ENCODE data around the gene IFI30. TPM values are rescaled to one million over a fixed set of nuclear protein-coding genes. Genes with fewer than 3 reads are reported as not detected.

The IFI30 gene
- 10 to 100 TPM; 43.7 to 68.9 TPM for total RNA-seq
- long read RNA-seq, transcript IFI30-201 (7 exons, 1,134 nt): major isoform, 7 of 7 reads
- long read RNA-seq, partial matches to known transcripts: 0 of 7 reads
- long read RNA-seq, other reads (novel, unspliced or antisense): 0 of 7 reads

GRCh38 chr19:18173572-18174288 lies at the start of gene IFI30:
Gene IFI30, plus strand, starts transcription at chr19:18173813. Its CDS starts 29 bp downstream, at chr19:18173842.
- DNase-seq (peak; percentile 77), ATAC-seq (peak; percentile 77 to 82)
- intact Hi-C loops (cut with DNase I): no loop called here

- DNase-seq: no peak
- intact Hi-C loops (cut with DNase I): no loop called here
- no peak for ATAC-seq
Measured at GRCh38 chr19:18123819-18124218, 49.8 kb upstream of the IFI30 start.

GRCh38 chr19:18126097-18126496 lies 47.5 kb upstream of the IFI30 start:
- intact Hi-C loops (cut with DNase I): no loop called here
- ATAC-seq (no peak), DNase-seq (no peak)

- no peak for DNase-seq
- intact Hi-C loops (cut with DNase I): no loop called here
- ATAC-seq: no peak
Measured at GRCh38 chr19:18128044-18128443, 45.6 kb upstream of the IFI30 start.

GRCh38 chr19:18128805-18129204 lies 44.8 kb upstream of the IFI30 start:
- ATAC-seq (no peak), DNase-seq (no peak)
- intact Hi-C loops (cut with DNase I): no loop called here

- ATAC-seq: no peak
- intact Hi-C loops (cut with DNase I): no loop called here
- no peak for DNase-seq
Measured at GRCh38 chr19:18130523-18131242, 42.9 kb upstream of the IFI30 start.

GRCh38 chr19:18131841-18132596 lies 41.6 kb upstream of the IFI30 start:
- ATAC-seq (no peak), DNase-seq (no peak)
- intact Hi-C loops (cut with DNase I): no loop called here

GRCh38 chr19:18135712-18136584 lies 37.7 kb upstream of the IFI30 start:
- DNase-seq (no peak), ATAC-seq (no peak)
- intact Hi-C loops (cut with DNase I): no loop called here

GRCh38 chr19:18137242-18137641 lies 36.4 kb upstream of the IFI30 start:
- ATAC-seq: no peak
- intact Hi-C loops (cut with DNase I): no loop called here

GRCh38 chr19:18137657-18138339 lies 35.8 kb upstream of the IFI30 start:
- ATAC-seq: no peak
- no peak for DNase-seq
- intact Hi-C loops (cut with DNase I): no loop called here

More at GRCh38 chr19:18137242-18137641, 36.4 kb upstream of the IFI30 start:
- DNase-seq: no peak

- intact Hi-C loops (cut with DNase I): no loop called here
- no peak for DNase-seq
- no peak for ATAC-seq
Measured at GRCh38 chr19:18140473-18140872, 33.1 kb upstream of the IFI30 start.

GRCh38 chr19:18141031-18141430 lies 32.6 kb upstream of the IFI30 start:
- DNase-seq (no peak), ATAC-seq (no peak)
- intact Hi-C loops (cut with DNase I): no loop called here

- ATAC-seq: no peak
- intact Hi-C loops (cut with DNase I): no loop called here
Measured at GRCh38 chr19:18143902-18144301, 29.7 kb upstream of the IFI30 start.

GRCh38 chr19:18144361-18144760 lies 29.3 kb upstream of the IFI30 start:
- no peak for DNase-seq
- intact Hi-C loops (cut with DNase I): no loop called here
- ATAC-seq: no peak

More at GRCh38 chr19:18143902-18144301, 29.7 kb upstream of the IFI30 start:
- no peak for DNase-seq

- ATAC-seq (no peak), DNase-seq (no peak)
- intact Hi-C loops (cut with DNase I): no loop called here
Measured at GRCh38 chr19:18144906-18145305, 28.7 kb upstream of the IFI30 start.

GRCh38 chr19:18145391-18145999 lies 28.1 kb upstream of the IFI30 start:
- DNase-seq (no peak), ATAC-seq (no peak)
- intact Hi-C loops (cut with DNase I): no loop called here

GRCh38 chr19:18147396-18147795 lies 26.2 kb upstream of the IFI30 start:
- intact Hi-C loops (cut with DNase I): no loop called here
- ATAC-seq (no peak), DNase-seq (no peak)

GRCh38 chr19:18149596-18149975 lies 24.0 kb upstream of the IFI30 start:
- ATAC-seq (no peak), DNase-seq (no peak)
- intact Hi-C loops (cut with DNase I): no loop called here

Data from left cardiac atrium (tissue), 4 donors.